ENCODE data around the gene AOC2.
"Not testable (repeated sequence)": the region's sequence is repeated elsewhere in the genome, so short reads cannot be mapped to it uniquely, and the experiment has no call there.

Gene AOC2

GRCh38 chr17:42849451-42850181, 5.2 kb downstream of the AOC2 start:
- Histone ChIP-seq H3K9ac (ENCODE audit: low read length) (no peak overlapping the region), H3K27me3 (ENCODE audit: control insufficient read depth, insufficient read depth, low read length) (no peaks in the 10 kb centered on the region), H3K36me3 (ENCODE audit: control insufficient read depth, low read depth, low read length) (peaks cover 9% of the 10 kb centered on the region), H3K9me3 (ENCODE audit: control insufficient read depth, low read depth, low read length) (no peaks in the 10 kb centered on the region), H3K4me1 (ENCODE audit: control insufficient read depth, low read depth, low read length) (no peaks in the 10 kb centered on the region), H3K27ac (ENCODE audit: low read length) (no peak overlapping the region), H3K4me3 (ENCODE audit: low read length) (no peak overlapping the region)

DNA sequence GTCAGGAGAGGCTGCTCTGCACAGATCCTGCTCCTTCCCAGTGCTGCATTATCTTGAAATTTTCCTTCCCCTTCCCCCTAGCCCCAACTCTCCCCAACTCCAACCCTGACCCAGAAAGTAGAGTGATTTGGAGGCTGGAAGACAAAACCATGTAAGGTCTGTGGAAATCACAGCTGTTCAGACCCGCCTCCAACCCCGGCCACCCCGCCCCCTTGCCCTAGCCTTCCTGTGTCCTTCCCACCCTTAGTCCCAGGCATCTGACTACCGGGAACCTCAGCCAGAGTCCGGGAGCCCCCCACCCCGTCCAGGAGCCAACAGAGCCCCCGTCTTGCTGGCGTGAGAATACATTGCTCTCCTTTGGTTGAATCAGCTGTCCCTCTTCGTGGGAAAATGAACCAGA, 6.6 kb downstream of the AOC2 start, which contains the start of gene AOC3:
TSS of gene AOC3 (plus strand) at position 246 of the 400 bp plus-strand sequence. CDS start at position 391, 145 bp downstream.
- Histone ChIP-seq H3K4me1 (ENCODE audit: control insufficient read depth, low read depth, low read length) (no peaks in the 10 kb centered on the region), H3K4me3 (ENCODE audit: low read length) (no peak within 1 kb of the TSS), H3K36me3 (ENCODE audit: control insufficient read depth, low read depth, low read length) (no peaks in the 10 kb centered on the region), H3K9me3 (ENCODE audit: control insufficient read depth, low read depth, low read length) (no peaks in the 10 kb centered on the region), H3K9ac (ENCODE audit: low read length) (no peak within 1 kb of the TSS), H3K27ac (ENCODE audit: low read length) (no peak within 1 kb of the TSS), H3K27me3 (ENCODE audit: control insufficient read depth, insufficient read depth, low read length) (no peaks in the 10 kb centered on the region)

- not testable (repeated sequence) for H3K27ac ChIP-seq (ENCODE audit: low read length); H3K4me1 ChIP-seq (ENCODE audit: control insufficient read depth, low read depth, low read length); H3K36me3 ChIP-seq (ENCODE audit: control insufficient read depth, low read depth, low read length); H3K27me3 ChIP-seq (ENCODE audit: control insufficient read depth, insufficient read depth, low read length); H3K4me3 ChIP-seq (ENCODE audit: low read length); H3K9ac ChIP-seq (ENCODE audit: low read length); H3K9me3 ChIP-seq (ENCODE audit: control insufficient read depth, low read depth, low read length)
These were observed 7.2 kb downstream of the AOC2 start for GRCh38 chr17:42851371-42852240.

- no peak overlapping the region for H3K27ac ChIP-seq (ENCODE audit: low read length)
- no peaks in the 10 kb centered on the region for H3K9me3 ChIP-seq (ENCODE audit: control insufficient read depth, low read depth, low read length)
- H3K4me3 ChIP-seq (ENCODE audit: low read length), result no peak overlapping the region
- no peak overlapping the region for H3K9ac ChIP-seq (ENCODE audit: low read length)
- H3K36me3 ChIP-seq (ENCODE audit: control insufficient read depth, low read depth, low read length), result no peaks in the 10 kb centered on the region
- no peaks in the 10 kb centered on the region for H3K27me3 ChIP-seq (ENCODE audit: control insufficient read depth, insufficient read depth, low read length)
- no peaks in the 10 kb centered on the region for H3K4me1 ChIP-seq (ENCODE audit: control insufficient read depth, low read depth, low read length)
These were observed 8.0 kb downstream of the AOC2 start for GRCh38 chr17:42852351-42852750.

DNA sequence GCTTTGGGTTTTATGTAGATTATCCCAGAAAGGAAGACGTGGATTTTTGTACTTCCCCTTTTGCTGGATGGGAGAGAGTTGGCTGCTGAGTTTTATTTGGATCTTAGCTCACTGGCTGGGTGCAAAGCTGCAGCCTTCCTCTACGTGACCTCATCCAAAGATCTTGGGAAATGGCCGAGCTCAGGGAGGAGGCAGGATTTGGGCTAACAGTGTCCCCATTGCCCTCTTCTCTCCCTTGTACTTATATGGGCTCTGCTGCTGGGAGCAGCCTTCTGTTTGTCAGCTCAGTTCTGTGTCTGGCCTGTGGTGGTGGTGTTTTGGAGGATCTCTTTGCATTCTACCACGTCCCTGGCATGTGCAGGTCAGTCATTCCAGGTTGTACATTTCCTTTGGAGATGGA, 8.6 kb downstream of the AOC2 start:
- no peaks in the 10 kb centered on the region for H3K9me3 ChIP-seq (ENCODE audit: control insufficient read depth, low read depth, low read length)
- no peaks in the 10 kb centered on the region for H3K4me1 ChIP-seq (ENCODE audit: control insufficient read depth, low read depth, low read length)
- no peak overlapping the region for H3K9ac ChIP-seq (ENCODE audit: low read length)
- H3K27me3 ChIP-seq (ENCODE audit: control insufficient read depth, insufficient read depth, low read length), result no peaks in the 10 kb centered on the region
- H3K27ac ChIP-seq (ENCODE audit: low read length), result no peak overlapping the region
- H3K36me3 ChIP-seq (ENCODE audit: control insufficient read depth, low read depth, low read length), result no peaks in the 10 kb centered on the region
- H3K4me3 ChIP-seq (ENCODE audit: low read length), result no peak overlapping the region

DNA sequence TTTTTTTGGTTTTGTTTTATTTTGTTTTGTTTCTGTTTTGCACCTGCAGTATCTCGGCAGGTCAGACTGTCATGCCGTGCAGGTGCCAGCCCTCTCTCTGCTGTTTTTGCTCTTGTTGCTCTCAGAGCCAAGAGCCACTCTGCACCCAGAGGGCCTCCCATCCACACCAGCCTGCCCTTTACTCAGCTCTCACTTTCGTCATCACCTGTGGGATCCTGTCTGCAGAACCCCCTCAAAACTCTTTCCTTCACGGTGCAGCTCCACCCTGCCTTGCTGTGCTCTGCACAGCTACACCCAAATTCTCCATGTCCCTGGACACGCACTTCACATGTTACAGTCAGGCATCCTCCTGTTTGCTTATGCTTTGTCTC, 9.2 kb downstream of the AOC2 start:
- no peak overlapping the region for H3K4me3 ChIP-seq (ENCODE audit: low read length)
- H3K9me3 ChIP-seq (ENCODE audit: control insufficient read depth, low read depth, low read length), result no peaks in the 10 kb centered on the region
- H3K27ac ChIP-seq (ENCODE audit: low read length), result no peak overlapping the region
- H3K4me1 ChIP-seq (ENCODE audit: control insufficient read depth, low read depth, low read length), result no peaks in the 10 kb centered on the region
- H3K36me3 ChIP-seq (ENCODE audit: control insufficient read depth, low read depth, low read length), result no peaks in the 10 kb centered on the region
- H3K9ac ChIP-seq (ENCODE audit: low read length), result no peak overlapping the region
- no peaks in the 10 kb centered on the region for H3K27me3 ChIP-seq (ENCODE audit: control insufficient read depth, insufficient read depth, low read length)

DNA sequence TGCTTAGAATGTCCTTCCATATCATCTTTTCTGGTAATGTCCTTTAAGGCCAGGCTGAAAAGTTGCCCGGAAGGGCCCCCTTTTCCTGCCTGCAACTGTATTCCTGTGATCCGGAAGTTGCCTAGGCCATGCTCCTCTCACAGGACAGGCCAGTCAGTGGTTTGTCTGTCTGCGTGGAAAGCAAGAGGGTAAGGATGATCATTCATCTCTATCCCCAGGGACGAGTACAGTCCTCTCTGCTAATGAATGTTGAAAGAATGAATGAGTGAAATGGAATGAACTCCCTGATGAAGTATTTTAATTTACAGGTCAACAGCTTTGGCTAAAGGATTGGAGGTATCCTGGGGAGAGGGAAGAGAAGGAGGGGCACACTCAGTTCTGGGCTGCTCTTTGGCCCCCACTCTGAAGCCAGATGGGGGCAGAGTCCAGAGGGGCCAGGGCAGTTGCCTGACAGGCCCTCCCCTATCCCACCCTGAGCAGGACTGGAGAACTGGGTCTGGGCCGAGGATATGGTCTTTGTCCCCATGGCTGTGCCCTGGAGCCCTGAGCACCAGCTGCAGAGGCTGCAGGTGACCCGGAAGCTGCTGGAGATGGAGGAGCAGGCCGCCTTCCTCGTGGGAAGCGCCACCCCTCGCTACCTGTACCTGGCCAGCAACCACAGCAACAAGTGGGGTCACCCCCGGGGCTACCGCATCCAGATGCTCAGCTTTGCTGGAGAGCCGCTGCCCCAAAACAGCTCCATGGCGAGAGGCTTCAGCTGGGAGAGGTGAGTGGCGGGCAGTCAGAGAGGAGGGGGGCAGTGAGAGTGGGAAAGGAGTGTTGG, 9.8 kb downstream of the AOC2 start:
- no peaks in the 10 kb centered on the region for H3K4me1 ChIP-seq (ENCODE audit: control insufficient read depth, low read depth, low read length)
- no peak overlapping the region for H3K9ac ChIP-seq (ENCODE audit: low read length)
- H3K27me3 ChIP-seq (ENCODE audit: control insufficient read depth, insufficient read depth, low read length), result no peaks in the 10 kb centered on the region
- H3K9me3 ChIP-seq (ENCODE audit: control insufficient read depth, low read depth, low read length), result no peaks in the 10 kb centered on the region
- H3K27ac ChIP-seq (ENCODE audit: low read length), result no peak overlapping the region
- no peaks in the 10 kb centered on the region for H3K36me3 ChIP-seq (ENCODE audit: control insufficient read depth, low read depth, low read length)
- H3K4me3 ChIP-seq (ENCODE audit: low read length), result no peak overlapping the region

DNA sequence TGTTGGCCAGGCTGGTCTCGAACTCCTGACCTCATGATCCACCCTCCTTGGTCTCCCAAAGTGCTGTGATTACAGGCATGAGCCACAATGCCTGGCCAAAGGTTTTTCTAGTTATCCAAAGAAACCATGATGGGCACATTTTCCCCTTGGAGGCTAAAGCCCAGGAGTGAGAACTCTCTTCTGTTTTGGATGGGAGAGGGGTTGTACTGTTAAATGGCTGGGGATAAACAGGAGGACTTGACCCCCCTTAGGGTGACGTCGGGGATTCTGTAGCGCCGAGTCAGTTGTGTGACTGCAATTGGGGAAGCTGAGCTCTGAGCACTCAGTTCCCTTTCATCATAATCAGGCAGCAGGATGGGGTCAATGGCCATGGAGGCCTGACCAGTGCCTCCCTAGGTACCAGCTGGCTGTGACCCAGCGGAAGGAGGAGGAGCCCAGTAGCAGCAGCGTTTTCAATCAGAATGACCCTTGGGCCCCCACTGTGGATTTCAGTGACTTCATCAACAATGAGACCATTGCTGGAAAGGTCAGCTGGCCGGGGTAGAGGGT, 10.7 kb downstream of the AOC2 start:
- H3K27me3 ChIP-seq (ENCODE audit: control insufficient read depth, insufficient read depth, low read length), result no peaks in the 10 kb centered on the region
- H3K9ac ChIP-seq (ENCODE audit: low read length), result no peak overlapping the region
- no peak overlapping the region for H3K4me3 ChIP-seq (ENCODE audit: low read length)
- H3K36me3 ChIP-seq (ENCODE audit: control insufficient read depth, low read depth, low read length), result no peaks in the 10 kb centered on the region
- H3K4me1 ChIP-seq (ENCODE audit: control insufficient read depth, low read depth, low read length), result no peaks in the 10 kb centered on the region
- no peaks in the 10 kb centered on the region for H3K9me3 ChIP-seq (ENCODE audit: control insufficient read depth, low read depth, low read length)
- H3K27ac ChIP-seq (ENCODE audit: low read length), result no peak overlapping the region

GRCh38 chr17:42856093-42856492, 11.7 kb downstream of the AOC2 start:
- not testable (repeated sequence) for H3K4me3 ChIP-seq (ENCODE audit: low read length); H3K9me3 ChIP-seq (ENCODE audit: control insufficient read depth, low read depth, low read length); H3K36me3 ChIP-seq (ENCODE audit: control insufficient read depth, low read depth, low read length); H3K4me1 ChIP-seq (ENCODE audit: control insufficient read depth, low read depth, low read length); H3K27ac ChIP-seq (ENCODE audit: low read length); H3K27me3 ChIP-seq (ENCODE audit: control insufficient read depth, insufficient read depth, low read length); H3K9ac ChIP-seq (ENCODE audit: low read length)

DNA sequence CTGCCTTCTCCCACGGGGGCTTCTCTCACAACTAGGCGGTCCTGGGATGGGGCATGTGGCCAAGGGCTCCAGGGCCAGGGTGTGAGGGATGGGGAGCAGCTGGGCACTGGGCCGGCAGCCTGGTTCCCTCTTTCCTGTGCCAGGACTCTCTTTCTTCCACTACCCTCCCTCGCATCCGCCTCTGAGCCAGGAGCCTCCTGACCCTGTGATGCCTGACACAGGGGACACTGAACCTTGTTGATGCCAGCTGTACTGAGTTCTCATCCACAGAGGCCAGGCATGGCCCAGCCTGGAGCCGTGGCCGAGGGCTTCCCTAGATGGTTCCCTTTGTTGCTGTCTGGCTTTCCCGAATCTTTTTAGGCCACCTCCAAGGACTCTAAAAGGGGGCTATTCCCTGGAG, 12.1 kb downstream of the AOC2 start:
- H3K9ac ChIP-seq (ENCODE audit: low read length); H3K27ac ChIP-seq (ENCODE audit: low read length); H3K27me3 ChIP-seq (ENCODE audit: control insufficient read depth, insufficient read depth, low read length); H3K36me3 ChIP-seq (ENCODE audit: control insufficient read depth, low read depth, low read length); H3K9me3 ChIP-seq (ENCODE audit: control insufficient read depth, low read depth, low read length); H3K4me3 ChIP-seq (ENCODE audit: low read length); H3K4me1 ChIP-seq (ENCODE audit: control insufficient read depth, low read depth, low read length): not testable (repeated sequence)

DNA sequence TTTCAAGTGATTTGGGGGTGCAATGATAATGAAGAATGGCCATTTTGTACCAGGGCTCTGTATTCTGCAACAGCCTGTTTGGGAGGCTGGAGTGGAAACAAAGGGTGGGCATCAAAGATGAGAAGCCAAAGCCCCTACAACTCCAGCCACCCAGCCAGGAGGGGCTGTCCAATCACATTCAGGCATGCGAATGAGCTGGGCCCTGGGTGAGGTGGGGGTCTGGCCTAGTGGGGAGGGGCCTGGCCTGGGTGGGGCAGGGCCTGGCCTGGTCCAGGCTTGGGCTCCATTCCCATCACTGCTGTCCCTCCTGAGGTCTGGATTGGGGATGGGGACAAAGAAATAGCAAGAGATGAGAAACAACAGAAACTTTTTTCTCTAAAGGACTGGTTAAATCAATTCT, 13.0 kb downstream of the AOC2 start:
- Histone ChIP-seq H3K9me3 (ENCODE audit: control insufficient read depth, low read depth, low read length) (no peaks in the 10 kb centered on the region), H3K27ac (ENCODE audit: low read length) (no peak overlapping the region), H3K36me3 (ENCODE audit: control insufficient read depth, low read depth, low read length) (no peaks in the 10 kb centered on the region), H3K9ac (ENCODE audit: low read length) (no peak overlapping the region), H3K4me3 (ENCODE audit: low read length) (no peak overlapping the region), H3K4me1 (ENCODE audit: control insufficient read depth, low read depth, low read length) (no peaks in the 10 kb centered on the region), H3K27me3 (ENCODE audit: control insufficient read depth, insufficient read depth, low read length) (no peaks in the 10 kb centered on the region)
